HG03139 (cell line): ENCODE measurements around the gene SGPL1.
"Not testable (repeated sequence)": the region's sequence is repeated elsewhere in the genome, so short reads cannot be mapped to it uniquely, and the experiment has no call there.

ENCODE experiments used
- ATAC-seq: cut with Tn5 transposase; IDR thresholded peaks from one replicate; pipeline ENCODE4 v1.9.1; 2021; ENCODE audit not compliant: unreplicated experiment

SGPL1 gene

GRCh38 chr10:70815504-70816219 is at the start of gene SGPL1:
Gene SGPL1, plus strand, starts transcription at chr10:70815948. Its CDS starts 906 bp downstream, at chr10:70816854.
- ATAC-seq: peak; percentile 85

- ATAC-seq: not testable (repeated sequence)
These were observed 47.6 kb upstream of the SGPL1 start for GRCh38 chr10:70768026-70768685.

GRCh38 chr10:70769121-70769520 is 46.6 kb upstream of the SGPL1 start:
- ATAC-seq: no peak

GRCh38 chr10:70770001-70770400 is 45.7 kb upstream of the SGPL1 start:
- no peak for ATAC-seq

- ATAC-seq: not testable (repeated sequence)
These were observed 45.2 kb upstream of the SGPL1 start for GRCh38 chr10:70770516-70770915.

GRCh38 chr10:70771311-70772194 is 44.2 kb upstream of the SGPL1 start:
- no peak for ATAC-seq

GRCh38 chr10:70772627-70773026 is 43.1 kb upstream of the SGPL1 start:
- ATAC-seq: no peak

GRCh38 chr10:70773461-70773860 is 42.3 kb upstream of the SGPL1 start:
- ATAC-seq: no peak

GRCh38 chr10:70773965-70774809 is 41.6 kb upstream of the SGPL1 start:
- ATAC-seq: no peak

- ATAC-seq: no peak
These were observed 40.7 kb upstream of the SGPL1 start for GRCh38 chr10:70774810-70775678.

- no peak for ATAC-seq
These were observed 39.9 kb upstream of the SGPL1 start for GRCh38 chr10:70775679-70776454.

- ATAC-seq: no peak
These were observed 39.2 kb upstream of the SGPL1 start for GRCh38 chr10:70776455-70777005.

- ATAC-seq: no peak
These were observed 38.5 kb upstream of the SGPL1 start for GRCh38 chr10:70777063-70777875.

- ATAC-seq: no peak
These were observed 37.4 kb upstream of the SGPL1 start for GRCh38 chr10:70778267-70778924.

- no peak for ATAC-seq
These were observed 36.7 kb upstream of the SGPL1 start for GRCh38 chr10:70779088-70779487.

GRCh38 chr10:70779511-70780369 is 36.0 kb upstream of the SGPL1 start:
- ATAC-seq: no peak
